Right lobe of liver (tissue), 4 donors: ENCODE data around the gene NQO1.

ENCODE experiments used
- CTCF ChIP-seq, 4 donors: fragments of 200-600 bp in 3 of 4; fragments of 450-650 bp in 1 of 4; IDR thresholded peaks; one replicate each; pipeline versions ENCODE4 v1.5.1 to v1.8.0; 2016 to 2022; ENCODE audit warnings: antibody characterized with exemption in 4 of 4, mild to moderate bottlenecking in 2 of 4
- POLR2A ChIP-seq: fragments of 450-650 bp; IDR thresholded peaks from one replicate; pipeline ENCODE4 v1.6.1; 2017; ENCODE audit warnings: antibody characterized with exemption, mild to moderate bottlenecking
- donor health status: DM: no; HTN: no; CAD: no.
- donor health status: DM: no; HTN: no; CAD: no.
- donor health status: DM: no; HTN: yes; CAD: no.

- peak; percentile 65 to 77 (median 68) for TF ChIP-seq CTCF (IDR thresholded peaks at IDR 0.05)
- no peak for TF ChIP-seq POLR2A
These were observed 16.8 kb downstream of the NQO1 start for GRCh38 chr16:69709456-69710084.
